Measurements from ENCODE around the gene RYR2. TPM values are rescaled to one million over a fixed set of nuclear protein-coding genes. Genes with fewer than 3 reads are reported as not detected.

The RYR2 gene
- total and polyA plus RNA-seq, 2 of the 8 experiments (the other 6 are each of a cell fraction or from before 2014, with no cell fraction given), result 1.3 to 4.4 TPM

DNA sequence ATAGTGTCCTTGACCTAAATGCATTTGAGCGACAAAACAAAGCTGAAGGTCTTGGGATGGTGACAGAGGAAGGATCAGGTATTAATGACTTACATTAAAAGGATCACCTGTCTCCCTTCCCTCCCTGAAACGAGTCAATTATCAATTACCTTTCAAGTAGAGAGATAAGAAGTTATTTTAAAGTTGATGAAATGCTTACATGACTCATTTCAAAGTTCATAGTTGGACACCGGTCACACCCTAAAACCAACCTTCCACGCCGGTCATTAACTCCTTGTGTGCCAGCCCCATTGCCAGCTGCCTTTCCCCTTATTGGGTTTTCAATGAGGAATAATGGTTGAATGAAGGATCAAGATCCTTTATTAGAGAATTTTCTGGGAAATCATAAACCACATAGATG, 719.0 kb downstream of the RYR2 start:
- no peaks in the 10 kb centered on the region for H3K36me3 ChIP-seq (ENCODE audit: control insufficient read depth in 2 of 4, insufficient read depth in 4 of 4, low read length in 3 of 4)
- H2BK20ac ChIP-seq (ENCODE audit: low read length), result no peak overlapping the region
- no peak overlapping the region for H2AFZ ChIP-seq (ENCODE audit: low read length)
- H3K9ac ChIP-seq (replicated peaks in 1 of 4; ENCODE audit: extremely low read depth in 1 of 4, low read depth in 3 of 4, low read length in 3 of 4), result no peak overlapping the region
- H3K27ac ChIP-seq (ENCODE audit: low read depth, low read length), result no peak overlapping the region
- no peaks in the 10 kb centered on the region for H3K27me3 ChIP-seq (replicated peaks in 1 of 4; ENCODE audit: control insufficient read depth in 3 of 4, extremely low read depth in 1 of 4, insufficient read depth in 3 of 4, low read length in 3 of 4)
- DNase-seq (ENCODE audit: low read depth in 1 of 2, low spot score in 2 of 2) (no peak), FAIRE-seq (no peak)
- ChIA-PET POLR2A (ENCODE audit: partially characterized antibody) (no interaction called here), CTCF (ENCODE audit: partially characterized antibody) (interaction anchor here (0.8 to 1.5 kb wide), 4 partner anchors 9 to 88 kb away, joined by 3 to 8 read pairs (median 4); no protein-coding TSS in a partner anchor)
- H3K79me1 ChIP-seq (ENCODE audit: low read depth, low read length), result no peaks in the 10 kb centered on the region
- no peak overlapping the region for H4K8ac ChIP-seq (ENCODE audit: extremely low read depth, insufficient read depth, low read length)
- H3K23ac ChIP-seq (ENCODE audit: insufficient read length), result no peak overlapping the region
- 90% methylated on average over 5 of the region's 5 CpGs; no CpG with 5 or more reads in 1 of the 2 experiments for WGBS, 2 experiments (ENCODE audit: extremely low coverage in 1 of 2, insufficient coverage in 1 of 2, insufficient read length in 1 of 2, insufficient replicate concordance in 2 of 2, low coverage in 1 of 2, low lambda C conversion rate in 2 of 2, missing lambda C conversion rate in 1 of 2)
- H3K18ac ChIP-seq (ENCODE audit: extremely low read depth, low read length), result no peak overlapping the region
- no peak overlapping the region for H2BK120ac ChIP-seq (replicated peaks; ENCODE audit: low read depth, low read length)
- H3K4me2 ChIP-seq (ENCODE audit: insufficient read depth in 1 of 2, low read depth in 2 of 2, low read length in 2 of 2), result no peak overlapping the region
- no peak overlapping the region for H4K5ac ChIP-seq (ENCODE audit: insufficient read length, low read depth, low read length)
- H4K91ac ChIP-seq (replicated peaks; ENCODE audit: insufficient read length, low read length), result no peak overlapping the region
- no peak overlapping the region for H3K14ac ChIP-seq (ENCODE audit: insufficient read length)
- no peaks in the 10 kb centered on the region for H3K23me2 ChIP-seq (ENCODE audit: low read depth, low read length)
- no peaks in the 10 kb centered on the region for H3K79me2 ChIP-seq (ENCODE audit: control insufficient read depth in 1 of 2, insufficient read depth in 2 of 2, low read length in 2 of 2)
- no peaks in the 10 kb centered on the region for H3K4me1 ChIP-seq (replicated peaks in 1 of 4; ENCODE audit: control insufficient read depth in 3 of 4, insufficient read depth in 4 of 4, low read length in 3 of 4)
- no peaks in the 10 kb centered on the region for H4K20me1 ChIP-seq (replicated peaks in 1 of 2; ENCODE audit: control insufficient read depth in 1 of 2, insufficient read depth in 2 of 2, low read length in 2 of 2)
- H2AK5ac ChIP-seq (ENCODE audit: low read depth, low read length), result no peak overlapping the region
- H3K9me3 ChIP-seq (ENCODE audit: insufficient read depth in 2 of 2, low read depth in 1 of 2, low read length in 1 of 2), result no peaks in the 10 kb centered on the region
- no peak overlapping the region for H2BK12ac ChIP-seq (ENCODE audit: low read depth, low read length)
- H3K4ac ChIP-seq (replicated peaks; ENCODE audit: insufficient read length, low read depth, low read length), result no peak overlapping the region
- H2BK15ac ChIP-seq (ENCODE audit: low read length), result no peak overlapping the region
- H3K56ac ChIP-seq (replicated peaks; ENCODE audit: insufficient read length, low read depth, low read length), result no peak overlapping the region
- no peak overlapping the region for H3K4me3 ChIP-seq (ENCODE audit: extremely low read depth in 1 of 4, insufficient read depth in 2 of 4, low read depth in 3 of 4, low read length in 4 of 4)
- no peak overlapping the region for H2BK5ac ChIP-seq (ENCODE audit: low read depth, low read length)
- no peak for TF ChIP-seq SAP30 (IDR thresholded peaks at IDR 0.05; ENCODE audit: insufficient read depth, insufficient replicate concordance, low read length)
- no peak for TF ChIP-seq NANOG (IDR thresholded peaks at IDR 0.05; ENCODE audit: insufficient read depth, low read depth, low read length, poor library complexity, severe bottlenecking)
- no peak for TF ChIP-seq POLR2AphosphoS5 (IDR thresholded peaks at IDR 0.05; ENCODE audit: low read depth, low read length)
- TF ChIP-seq KDM5A (IDR thresholded peaks at IDR 0.05; ENCODE audit: low read length), result no peak
- no peak for TF ChIP-seq TAF7 (optimal IDR thresholded peaks at IDR 0.05; ENCODE audit: borderline replicate concordance, low read depth, low read length)
- no peak for TF ChIP-seq RFX5 (IDR thresholded peaks at IDR 0.05; ENCODE audit: borderline replicate concordance, low read depth, low read length)
- TF ChIP-seq, protein P1, sequence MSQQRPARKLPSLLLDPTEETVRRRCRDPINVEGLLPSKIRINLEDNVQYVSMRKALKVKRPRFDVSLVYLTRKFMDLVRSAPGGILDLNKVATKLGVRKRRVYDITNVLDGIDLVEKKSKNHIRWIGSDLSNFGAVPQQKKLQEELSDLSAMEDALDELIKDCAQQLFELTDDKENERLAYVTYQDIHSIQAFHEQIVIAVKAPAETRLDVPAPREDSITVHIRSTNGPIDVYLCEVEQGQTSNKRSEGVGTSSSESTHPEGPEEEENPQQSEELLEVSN (IDR thresholded peaks at IDR 0.05), result no peak
- TF ChIP-seq KDM4A (IDR thresholded peaks at IDR 0.05; ENCODE audit: low read depth, low read length, severe bottlenecking), result no peak
- no peak for TF ChIP-seq SIRT6 (IDR thresholded peaks at IDR 0.05; ENCODE audit: low read length)
- no peak for TF ChIP-seq JUN (IDR thresholded peaks at IDR 0.05; ENCODE audit: low read depth, low read length)
- no peak for TF ChIP-seq EGR1 (IDR thresholded peaks at IDR 0.05; ENCODE audit: borderline replicate concordance, low read depth, low read length)
- TF ChIP-seq, protein P2, sequence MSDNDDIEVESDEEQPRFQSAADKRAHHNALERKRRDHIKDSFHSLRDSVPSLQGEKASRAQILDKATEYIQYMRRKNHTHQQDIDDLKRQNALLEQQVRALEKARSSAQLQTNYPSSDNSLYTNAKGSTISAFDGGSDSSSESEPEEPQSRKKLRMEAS (IDR thresholded peaks at IDR 0.05), result no peak
- TF ChIP-seq GABPA (IDR thresholded peaks at IDR 0.05; ENCODE audit: borderline replicate concordance, insufficient read depth, low read length), result no peak
